H1 (cell line): Measurements from ENCODE around the gene USH2A. TPM values are rescaled to one million over a fixed set of nuclear protein-coding genes. Genes with fewer than 3 reads are reported as not detected.

Experiments
- CTCF ChIP-seq, 3 experiments: IDR thresholded peaks; 1 replicate in 2 of 3; 2 replicates in 1 of 3; pipeline versions ENCODE4 v1.5.1 to v1.6.1; 2011; ENCODE audit warnings: low read length in 3 of 3, mild to moderate bottlenecking in 3 of 3, inconsistent platforms in 2 of 3, low read depth in 1 of 3, moderate library complexity in 1 of 3; ENCODE audit not compliant: insufficient read depth in 1 of 3; ENCODE audit errors: control extremely low read depth in 1 of 3
- JUND ChIP-seq: IDR thresholded peaks from 2 replicates; pipeline ENCODE4 v1.6.1; 2011; ENCODE audit warnings: mild to moderate bottlenecking, improper control_type of control experiment, low read length
- RAD21 ChIP-seq, 2 experiments: IDR thresholded peaks in 1 of 2; conservative IDR thresholded peaks in 1 of 2; 2 replicates each; pipeline ENCODE4 v1.6.1; 2011; ENCODE audit warnings: low read depth in 2 of 2, low read length in 2 of 2, improper control_type of control experiment in 1 of 2, inconsistent platforms in 1 of 2, mild to moderate bottlenecking in 1 of 2, moderate library complexity in 1 of 2
- TAF1 ChIP-seq: IDR thresholded peaks from 2 replicates; pipeline ENCODE4 v1.6.1; 2011; ENCODE audit warnings: mild to moderate bottlenecking, low read depth, low read length
- USF2 ChIP-seq: IDR thresholded peaks from 2 replicates; pipeline ENCODE4 v1.6.1; 2011; ENCODE audit warnings: low read length, improper control_type of control experiment
- polyA plus RNA-seq, 7 experiments: library from polyadenylated mRNA; depleted of rRNA in 3 of 7; stranded (reverse) in 5 of 7; unstranded in 2 of 7; fragments of >200 nt in 5 of 7; fragments of 200-250 nt in 2 of 7; gene quantifications; 1 replicate in 5 of 7; 2 replicates in 1 of 7; 4 replicates in 1 of 7; pipeline versions ENCODE4 v1.2.1 to v1.2.3, GENCODE V29; 2011 to 2013; ENCODE audit warnings: missing spikeins in 2 of 7, mixed read lengths in 2 of 7
- total RNA-seq: library from RNA; stranded (reverse); fragmentation: NEBNext Ultra II Directional; extraction: Animal tissue kit (Norgen Biotek cat#: 25700); gene quantifications from 2 replicates; pipeline ENCODE4 v1.2.1, GENCODE V29; 2021

USH2A gene
- total and polyA plus RNA-seq, 2 of the 8 experiments (the other 6 are each of a cell fraction or from before 2014, with no cell fraction given) = 0.02 to 0.17 TPM

- no peak for TF ChIP-seq CTCF (IDR thresholded peaks at IDR 0.05; ENCODE audit: control extremely low read depth in 1 of 3, insufficient read depth in 1 of 3, low read depth in 1 of 3, low read length in 3 of 3)
- TF ChIP-seq USF2 = no peak
- no peak for TF ChIP-seq JUND
- TF ChIP-seq TAF1 = no peak
- TF ChIP-seq RAD21 (IDR thresholded peaks at IDR 0.05 in 1 of 2, conservative IDR thresholded peaks at IDR 0.05 in 1 of 2; ENCODE audit: low read depth in 2 of 2, low read length in 2 of 2) = no peak
- TF ChIP-seq, all 59 proteins: peak for 0
Measured at GRCh38 chr1:216181590-216181989, 241.7 kb downstream of the USH2A start (continued).
